ENCODE measurements around the gene LEMD2.

LEMD2 gene

DNA sequence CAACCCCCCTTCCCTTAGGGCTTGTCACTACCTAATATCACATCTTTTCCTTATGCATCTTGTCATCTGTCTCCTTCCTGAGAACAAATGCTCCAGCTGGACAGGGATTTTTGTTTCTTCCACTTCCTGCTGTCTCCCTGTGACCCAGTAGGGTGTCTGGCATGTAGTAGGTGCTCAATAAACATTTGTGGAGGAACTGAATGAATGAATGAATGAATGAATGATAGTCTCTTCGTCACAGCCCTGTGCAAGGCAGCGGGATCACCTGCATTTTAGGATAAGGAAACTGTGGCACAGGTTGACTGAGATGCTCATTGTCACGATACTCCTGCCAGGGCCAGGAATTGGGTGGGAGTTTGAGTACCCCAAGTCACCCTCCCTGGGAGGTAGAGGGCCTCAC, 14.2 kb downstream of the LEMD2 start:
- no peak for DNase-seq (ENCODE audit: low read depth)

DNA sequence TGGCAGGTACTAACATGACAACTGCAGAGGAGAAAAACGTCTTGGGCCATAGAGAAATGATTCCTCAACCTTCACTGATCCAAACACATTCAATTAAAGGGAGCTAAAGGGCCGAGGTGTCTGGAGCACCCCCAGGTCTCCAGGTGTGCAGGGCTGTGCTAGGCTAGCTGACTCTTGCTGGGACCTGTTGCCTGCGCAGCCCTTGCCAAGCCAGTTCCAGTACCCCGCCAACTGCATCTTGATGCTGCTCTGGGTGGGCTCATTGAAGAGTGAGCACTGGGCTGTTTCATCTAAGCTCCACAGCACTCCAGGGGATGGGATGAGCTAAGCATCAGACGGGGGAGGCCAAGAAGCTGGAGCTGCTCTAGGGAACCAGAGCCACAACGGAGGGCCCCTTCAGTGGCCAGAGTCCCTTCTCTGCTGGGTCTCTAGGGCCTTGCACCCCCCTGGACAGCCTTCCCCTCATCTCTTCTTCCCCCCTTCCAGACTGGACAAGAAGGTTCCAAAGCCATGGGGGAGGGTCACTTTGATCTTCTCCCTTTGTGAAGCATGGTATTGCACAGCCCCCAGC, 15.9 kb downstream of the LEMD2 start:
- no peak for DNase-seq (ENCODE audit: low read depth)

DNA sequence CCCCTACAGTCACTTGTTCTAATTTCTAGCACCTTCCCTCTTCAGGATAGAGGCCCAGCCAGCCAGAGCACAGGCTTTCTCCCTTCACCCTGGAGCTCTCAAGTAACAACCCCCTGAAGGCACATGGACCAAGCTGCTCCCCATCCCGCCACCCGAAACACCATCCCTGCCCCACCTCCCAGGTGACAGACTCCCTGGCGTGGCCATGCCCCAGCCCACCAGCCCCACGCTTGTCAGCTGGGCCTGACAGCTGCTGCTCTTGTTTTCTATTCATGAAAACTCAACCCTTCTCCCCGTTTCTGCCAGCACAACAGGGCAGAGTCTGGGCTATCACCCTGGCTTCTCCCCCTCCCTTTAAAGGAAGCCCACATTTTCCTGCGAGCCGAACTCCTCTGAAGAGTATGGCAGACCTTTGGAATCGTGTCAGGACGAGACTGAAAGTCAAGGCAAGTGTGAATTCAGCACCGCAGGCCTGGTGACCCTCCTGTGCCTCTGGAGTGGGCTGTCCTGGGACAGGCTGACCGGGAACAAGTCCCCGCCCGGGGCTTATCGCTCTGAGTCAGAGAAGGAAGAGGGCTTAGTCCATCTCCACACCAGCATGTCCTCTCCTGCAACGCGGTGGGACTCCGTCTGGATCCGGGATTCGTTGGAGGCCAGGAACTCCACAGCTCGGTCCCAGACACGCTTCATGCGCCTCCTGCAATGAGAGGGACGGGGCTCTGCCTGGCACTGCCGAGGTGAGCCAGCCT, 16.7 kb downstream of the LEMD2 start:
- DNase-seq (ENCODE audit: low read depth), result no peak

DNA sequence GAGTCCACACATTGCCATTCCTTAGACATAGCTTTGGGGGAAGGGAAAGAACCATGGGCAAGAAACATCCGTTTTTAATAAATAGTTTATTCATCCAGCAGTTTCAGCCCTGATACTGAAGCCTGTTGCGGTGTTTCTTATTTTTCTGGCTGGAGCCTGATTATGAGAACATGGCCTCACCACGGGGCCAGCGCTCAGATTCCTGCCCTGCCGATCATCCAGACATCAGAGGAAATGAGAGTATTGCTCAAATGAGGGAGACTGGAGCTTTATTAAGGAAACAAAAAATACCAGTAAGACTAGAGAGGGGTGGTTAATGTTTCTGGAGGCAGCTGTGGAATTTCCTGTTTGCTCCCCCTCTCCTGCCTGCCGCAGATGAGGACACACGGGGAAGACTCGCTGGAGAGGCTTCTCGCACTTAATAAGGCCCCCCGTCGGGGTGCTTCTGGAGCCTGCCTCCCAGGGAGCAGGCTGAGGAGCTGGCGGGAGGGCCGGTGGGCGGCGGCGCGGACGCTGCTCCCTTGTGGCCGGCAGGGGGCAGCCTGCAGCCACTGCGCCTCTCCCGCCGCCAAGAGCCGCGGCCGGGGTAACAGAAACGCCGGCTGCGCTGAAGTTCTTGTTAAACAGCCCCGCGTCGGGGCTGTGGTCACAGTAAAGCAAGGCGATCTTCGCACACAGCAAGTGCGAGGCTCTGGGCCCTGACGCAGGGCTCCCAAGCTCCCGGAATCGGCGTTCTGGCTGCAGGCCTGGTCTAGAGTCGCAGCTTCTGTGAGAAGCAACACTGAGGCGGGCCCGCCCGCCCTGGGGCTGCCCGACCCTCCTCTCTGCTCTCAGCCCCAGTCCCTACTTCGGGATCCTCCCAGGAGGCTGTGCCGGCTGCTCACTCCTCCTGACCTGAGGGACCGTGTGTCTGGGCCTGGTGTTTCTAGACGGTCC, 17.5 kb downstream of the LEMD2 start:
- peak; percentile 87 for DNase-seq (ENCODE audit: low read depth)

DNA sequence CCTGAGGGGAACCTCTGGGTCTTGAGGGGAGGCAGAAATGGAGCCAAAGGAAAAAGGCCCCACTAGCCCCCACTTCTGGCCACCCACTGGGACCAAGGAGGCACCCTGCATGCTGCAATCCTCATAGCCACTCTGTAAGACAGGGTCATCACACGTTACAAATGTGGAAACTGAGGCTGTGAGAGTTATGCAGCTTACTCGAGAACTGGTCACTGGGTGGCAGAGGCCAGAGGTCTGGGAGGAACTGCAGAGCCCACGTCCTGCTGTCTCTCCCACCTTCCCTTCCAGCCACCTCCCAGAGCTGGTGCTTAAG, 18.1 kb downstream of the LEMD2 start:
- no peak for DNase-seq (ENCODE audit: low read depth)

DNA sequence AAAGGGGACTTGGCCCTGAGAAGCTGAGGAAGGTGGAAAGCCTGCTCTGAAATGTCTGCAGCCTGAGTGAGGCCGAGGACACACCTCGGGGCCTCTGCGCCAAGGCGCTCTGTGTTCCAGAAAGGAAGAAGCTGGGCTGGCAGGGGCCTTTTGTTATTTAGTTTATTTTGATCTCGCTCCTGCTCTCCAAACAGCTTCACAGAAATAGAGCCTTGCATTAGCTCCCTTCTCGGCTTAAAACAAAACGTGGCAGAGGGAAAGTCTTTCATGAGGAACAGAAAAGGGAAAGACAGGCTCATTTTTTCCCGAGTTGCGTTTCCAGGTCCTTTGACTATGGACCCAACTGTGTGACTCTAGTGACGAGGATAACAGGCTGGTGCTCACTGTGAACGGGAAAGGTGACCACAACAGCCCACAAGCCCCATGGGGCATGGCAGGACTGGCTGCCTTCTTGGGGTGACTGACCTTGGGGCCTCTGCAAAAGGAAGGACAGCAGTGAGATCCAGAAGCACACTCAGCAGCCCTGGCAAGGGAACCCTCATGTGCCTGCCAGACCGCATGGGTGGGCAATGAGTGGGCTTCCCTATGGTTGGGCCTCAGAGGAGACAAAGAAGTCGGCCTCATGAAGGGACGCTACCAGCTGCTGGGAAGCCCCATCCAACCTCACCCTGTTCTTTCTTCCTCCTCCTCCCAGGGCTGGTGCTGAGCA, 18.7 kb downstream of the LEMD2 start:
- DNase-seq (ENCODE audit: low read depth), result no peak

DNA sequence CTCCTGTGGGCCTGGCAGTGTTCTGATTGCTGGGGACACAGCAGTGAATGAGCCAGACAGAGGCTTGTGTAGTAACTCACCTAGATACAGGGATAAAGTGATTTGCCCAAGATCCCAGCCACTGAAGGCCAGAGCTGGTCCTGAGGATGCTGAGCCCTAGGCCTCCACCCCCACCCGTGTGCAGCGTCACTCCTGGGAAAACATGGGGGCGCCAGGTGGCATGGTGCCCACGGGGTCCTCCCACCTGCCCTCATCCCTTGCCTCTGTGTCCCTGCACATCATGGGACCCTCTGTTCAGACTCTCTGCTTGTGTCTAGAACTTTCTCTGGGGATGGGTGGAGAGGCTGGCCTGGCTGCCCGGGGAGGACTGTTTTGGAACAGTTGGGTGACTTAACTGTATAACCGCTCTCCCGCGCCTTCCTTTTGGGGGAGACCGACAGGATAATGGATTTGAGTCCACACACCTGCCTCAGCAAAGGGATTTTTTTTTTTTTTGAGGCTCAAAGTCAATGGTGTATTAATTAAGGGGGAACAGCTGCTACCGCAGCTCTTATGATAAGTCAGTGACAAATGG, 19.6 kb downstream of the LEMD2 start:
- no peak for DNase-seq (ENCODE audit: low read depth)

DNA sequence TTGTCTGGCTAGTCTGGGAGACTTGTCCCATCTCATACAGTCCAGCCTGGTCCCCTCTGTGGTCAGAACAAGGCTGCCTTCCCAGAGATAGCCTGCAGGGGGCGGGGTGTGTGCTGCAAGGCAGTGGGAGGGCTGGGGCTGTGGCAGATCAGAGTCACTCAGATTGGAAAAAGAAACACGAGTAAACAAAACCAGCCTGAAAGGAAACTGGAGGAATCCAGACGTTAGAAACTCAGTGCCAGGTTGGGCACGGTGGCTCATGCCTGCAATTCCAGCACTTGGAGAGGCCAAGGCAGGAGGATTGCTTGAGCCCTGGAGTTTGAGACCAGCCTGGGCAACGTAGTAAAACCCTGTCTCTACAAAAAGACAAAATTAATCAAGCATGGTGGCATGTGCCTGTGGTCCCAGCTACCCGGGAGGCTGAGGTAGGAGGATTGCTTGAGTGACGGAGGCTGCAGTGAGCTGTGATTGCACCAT, 20.2 kb downstream of the LEMD2 start:
- DNase-seq (ENCODE audit: low read depth), result peak; percentile 75

DNA sequence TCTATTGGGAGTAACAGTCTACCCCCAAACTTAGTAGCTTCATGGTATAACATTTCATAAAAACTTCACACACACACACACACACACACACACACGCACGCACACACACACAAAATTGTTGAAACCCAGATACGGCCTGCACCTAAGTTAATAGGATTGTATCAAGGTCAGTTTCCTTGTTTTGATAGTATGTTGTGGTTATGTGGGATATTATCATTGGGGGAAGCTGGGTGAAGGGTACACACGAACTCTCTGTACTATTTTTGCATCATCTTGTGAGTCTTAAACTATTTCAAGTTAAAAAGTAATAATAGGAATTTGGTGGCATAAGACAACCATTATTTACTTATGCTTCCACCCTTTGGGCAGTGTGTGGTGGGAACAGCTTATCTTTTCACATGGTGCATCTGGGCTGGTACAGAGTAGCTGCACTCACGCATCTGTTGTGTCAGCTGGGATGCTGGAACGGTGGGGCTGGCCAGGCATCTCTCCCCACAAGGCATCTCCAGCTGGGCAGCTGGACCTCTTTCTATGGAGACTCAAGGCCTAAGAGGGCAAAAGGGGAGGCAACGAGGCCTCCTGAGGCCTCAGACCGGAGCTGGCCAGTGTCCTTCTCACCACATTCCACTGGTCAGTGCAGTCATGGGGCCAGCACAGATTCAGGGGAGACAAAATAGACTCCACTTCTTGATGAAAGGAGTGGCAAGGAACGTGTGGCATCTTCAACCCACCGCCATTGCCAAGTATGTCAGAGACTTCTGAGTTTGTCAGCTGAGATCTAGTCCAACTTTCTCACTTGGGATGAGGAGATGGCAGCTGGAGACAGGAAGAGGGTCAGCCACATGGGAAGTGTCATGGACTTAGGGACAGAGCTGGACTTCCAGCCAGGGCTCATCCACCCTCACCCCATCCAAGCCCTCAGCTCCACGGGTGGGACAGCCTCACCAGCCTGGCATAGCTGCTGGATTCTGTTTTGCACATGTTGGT, 21.7 kb downstream of the LEMD2 start:
- DNase-seq (ENCODE audit: low read depth), result no peak

DNA sequence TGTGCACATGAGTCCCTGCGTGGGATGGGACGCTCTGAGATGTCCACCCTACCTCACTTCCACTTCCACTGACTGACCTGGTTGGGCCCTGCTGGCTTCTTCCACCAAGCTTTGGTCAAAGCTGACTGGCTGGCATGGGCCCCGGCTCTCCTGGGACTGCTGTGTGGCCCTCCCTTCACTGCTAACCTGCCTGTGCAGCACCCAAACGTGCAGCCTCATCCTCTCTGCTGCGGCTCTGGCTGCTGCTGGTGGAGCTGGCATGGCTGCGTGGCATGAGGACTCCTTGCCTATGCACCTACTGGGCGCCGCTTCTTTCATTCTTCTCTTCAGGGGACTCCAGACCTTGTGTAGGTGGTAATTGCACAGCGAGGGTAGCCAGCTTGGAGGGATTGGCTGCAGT, 23.6 kb downstream of the LEMD2 start:
- no peak for DNase-seq (ENCODE audit: low read depth)

DNA sequence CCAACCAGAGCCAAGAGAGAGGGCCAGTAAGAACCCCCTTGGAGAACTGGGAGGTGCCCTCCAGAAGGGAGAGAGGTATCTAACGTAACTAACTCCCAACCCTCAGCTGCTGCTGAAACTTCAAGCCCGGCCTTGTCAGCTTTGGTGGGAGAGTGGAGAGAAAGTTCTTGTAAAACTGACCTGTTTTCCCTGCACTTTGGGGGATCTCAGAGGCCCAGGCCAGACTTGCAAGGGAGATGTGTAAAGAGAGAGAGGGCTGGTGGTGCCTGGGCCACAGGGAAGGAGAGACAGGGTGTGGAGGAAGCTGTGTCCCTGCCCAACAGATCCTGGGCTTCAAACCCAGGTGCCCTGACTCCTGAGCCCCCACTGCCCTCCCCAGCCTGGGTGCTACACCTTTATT, 24.9 kb downstream of the LEMD2 start:
- no peak for DNase-seq (ENCODE audit: low read depth)

DNA sequence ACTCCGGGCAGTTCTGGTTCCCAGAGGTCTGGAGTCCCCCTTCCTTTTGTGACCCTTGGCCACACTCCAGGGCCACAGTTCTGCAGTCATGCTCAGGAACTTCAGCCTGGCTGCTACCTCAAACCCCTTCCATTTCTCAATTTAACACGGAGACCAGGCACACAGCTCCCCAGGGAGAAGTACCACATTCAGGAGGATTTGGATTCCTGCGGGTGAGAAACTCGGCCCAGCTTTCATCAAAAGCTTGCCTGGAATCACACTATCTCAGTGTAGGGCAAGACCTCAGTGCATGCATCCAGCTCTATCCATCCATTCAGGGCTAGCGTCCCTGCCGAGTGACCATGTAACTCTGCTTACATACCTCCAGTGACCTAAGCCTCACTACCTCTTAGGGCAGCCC, 25.4 kb downstream of the LEMD2 start:
- no peak for DNase-seq (ENCODE audit: low read depth)

DNA sequence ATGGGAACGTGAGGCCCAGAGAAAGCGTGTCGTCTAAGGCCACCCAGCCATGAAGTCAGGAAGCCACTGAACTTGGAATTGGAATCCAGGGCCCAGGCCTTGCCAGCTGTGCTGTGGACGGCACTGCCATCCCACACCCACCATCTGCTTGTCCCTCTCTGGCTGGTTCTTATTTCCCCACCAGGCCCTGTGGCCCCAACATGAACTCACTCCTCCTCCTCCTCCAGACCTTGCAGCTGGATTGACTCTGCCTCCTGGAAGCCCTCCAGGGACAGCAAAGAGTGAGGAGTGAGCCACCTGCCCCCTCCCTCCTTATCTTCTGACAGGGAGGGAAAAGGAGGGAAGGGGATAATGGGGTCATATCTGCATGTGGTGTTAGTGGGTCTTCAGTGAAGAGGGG, 26.2 kb downstream of the LEMD2 start:
- no peak for DNase-seq (ENCODE audit: low read depth)

DNA sequence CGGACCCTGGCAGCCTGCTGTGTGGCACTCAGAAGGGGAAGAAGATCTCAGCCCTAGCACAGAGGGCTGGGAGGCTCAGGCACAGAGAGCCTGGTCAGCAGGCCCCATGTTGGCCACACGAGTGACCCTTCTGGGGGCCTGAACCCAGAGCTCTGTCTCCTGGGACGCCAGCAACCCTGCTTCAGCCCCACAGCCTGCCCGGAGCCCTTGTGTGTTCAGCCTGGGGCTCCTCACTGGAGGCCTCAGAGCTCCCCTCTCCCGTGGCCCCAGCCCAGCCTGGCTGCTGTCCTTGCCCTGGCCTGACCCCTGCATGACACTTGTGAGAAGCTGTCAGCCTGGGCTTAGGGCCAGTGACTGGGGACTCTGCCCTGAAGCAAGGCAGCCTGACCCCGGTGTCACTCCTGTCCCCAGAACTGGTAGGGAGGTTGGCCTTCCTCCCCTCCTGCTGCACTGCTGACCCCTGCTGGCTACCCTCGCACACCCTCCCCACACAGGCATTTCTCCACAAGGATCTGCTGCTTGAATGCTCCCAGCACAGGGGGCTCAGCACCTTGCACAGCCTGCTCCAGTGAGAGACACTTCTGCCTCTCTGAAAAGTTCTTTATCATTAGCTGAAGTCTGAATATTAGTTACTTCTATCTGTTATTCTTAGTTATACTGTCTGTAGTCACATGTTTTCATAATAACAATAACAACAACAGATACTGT, 26.9 kb downstream of the LEMD2 start:
- peak; percentile 37 for DNase-seq (ENCODE audit: low read depth)

DNA sequence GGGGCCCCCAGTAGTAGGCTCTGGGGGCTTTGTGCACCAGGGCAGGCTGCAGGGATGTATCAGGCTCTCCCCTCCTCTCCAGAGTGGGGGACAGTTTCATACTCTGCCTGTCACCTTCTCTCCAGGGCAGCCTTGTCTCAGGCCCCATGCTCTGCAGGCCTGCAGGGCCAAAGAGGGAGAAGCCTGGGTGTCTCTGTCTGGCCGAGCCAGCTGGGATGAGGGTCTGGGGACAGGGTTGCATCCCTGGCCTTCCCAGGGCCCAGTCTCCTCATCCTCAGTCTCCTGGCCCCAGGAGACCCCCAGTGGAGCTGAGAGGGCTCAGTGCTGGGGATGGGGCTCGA, 27.4 kb downstream of the LEMD2 start:
- no peak for DNase-seq (ENCODE audit: low read depth)

DNA sequence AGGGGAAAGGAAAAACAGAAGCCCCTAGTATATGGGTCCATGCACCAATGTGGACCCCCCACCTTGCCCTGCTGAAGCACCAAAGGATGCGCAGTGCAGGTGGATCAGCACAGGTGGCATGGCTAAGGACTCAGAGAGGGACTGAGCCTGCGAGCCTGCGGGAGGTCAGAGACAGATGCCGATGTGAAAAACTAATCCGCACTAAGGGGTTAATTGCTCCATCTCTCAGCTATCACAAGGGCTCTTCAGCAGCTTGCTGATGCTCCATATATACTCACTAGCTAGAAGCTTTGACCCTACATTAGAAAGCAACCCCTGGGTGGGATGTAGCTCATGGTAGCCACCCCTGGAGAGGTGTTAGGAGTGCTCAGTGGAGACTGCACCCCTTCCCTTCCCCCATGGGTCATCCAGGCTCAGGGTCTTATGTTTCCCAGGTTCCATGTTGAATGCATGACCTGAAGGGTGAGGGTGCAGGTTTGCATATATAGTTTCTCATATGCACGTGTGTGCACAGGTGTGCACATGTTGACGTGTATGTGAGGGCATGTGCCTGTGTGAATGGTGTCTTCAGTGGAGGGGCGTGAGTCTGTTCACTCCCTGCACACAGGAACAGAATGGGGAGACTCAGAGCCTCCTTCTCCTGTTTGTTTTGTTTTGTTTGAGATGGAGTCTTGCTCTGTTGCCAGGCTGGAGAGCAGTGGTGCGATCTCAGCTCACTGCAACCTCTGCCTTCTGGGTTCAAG, 28.9 kb downstream of the LEMD2 start:
- no peak for DNase-seq (ENCODE audit: low read depth)

DNA sequence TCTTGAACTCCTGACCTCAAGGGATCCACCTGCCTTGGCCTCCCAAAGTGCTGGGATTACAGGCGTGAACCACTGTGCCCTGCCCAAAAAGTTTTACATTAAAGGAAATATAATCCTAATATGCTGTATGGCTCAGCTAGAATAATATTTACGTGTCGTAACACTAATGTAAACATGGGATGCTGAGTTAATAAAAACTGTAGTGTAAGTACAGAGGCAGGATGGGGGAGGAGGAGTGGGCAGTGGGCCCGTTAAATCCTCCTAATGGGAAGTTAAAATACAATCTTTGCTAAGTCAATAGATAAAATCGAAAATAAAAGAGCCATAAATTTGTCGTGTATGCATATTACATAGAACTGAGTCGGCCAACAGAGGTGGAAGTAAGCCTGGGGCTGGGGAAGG, 30.1 kb downstream of the LEMD2 start:
- DNase-seq (ENCODE audit: low read depth), result no peak

DNA sequence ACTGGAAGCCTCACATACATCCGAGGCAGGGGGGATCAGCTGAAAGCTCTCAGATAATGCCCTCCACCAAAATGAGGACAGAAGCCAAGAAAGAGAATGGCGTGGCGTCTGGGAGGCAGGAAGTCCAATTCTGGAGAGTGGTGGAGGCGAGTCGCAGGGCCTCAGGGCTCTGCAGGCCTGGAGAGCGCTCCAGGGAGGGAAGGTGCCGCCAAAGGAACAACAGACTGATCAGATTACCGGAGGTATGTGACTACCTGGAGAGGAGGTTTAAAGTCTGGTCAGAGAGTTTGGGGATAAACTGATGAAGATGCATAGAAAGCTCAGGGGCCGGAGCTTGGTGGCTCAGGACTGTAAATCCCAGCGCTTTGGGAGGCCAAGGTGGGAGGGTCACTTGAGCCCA, 31.0 kb downstream of the LEMD2 start:
- DNase-seq (ENCODE audit: low read depth), result no peak

DNA sequence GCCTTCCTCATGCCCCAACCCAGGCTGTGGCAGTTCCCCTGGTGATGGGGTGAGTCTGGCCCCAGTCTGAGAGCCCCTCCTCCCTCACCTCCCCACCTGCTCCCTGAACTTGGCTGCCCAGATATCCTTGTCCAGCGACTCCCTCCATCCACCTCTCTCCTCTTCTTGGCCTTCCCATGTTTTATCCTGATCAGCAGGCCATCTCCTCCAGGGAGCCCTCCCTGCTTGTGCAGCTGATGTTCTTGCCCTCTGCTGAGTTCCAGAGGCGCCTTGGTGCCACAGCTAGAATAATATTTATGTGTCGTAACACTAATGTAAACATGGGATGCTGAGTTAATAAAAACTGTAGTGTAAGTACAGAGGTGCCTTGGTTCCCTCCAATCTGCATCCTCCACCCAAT, 31.8 kb downstream of the LEMD2 start:
- DNase-seq (ENCODE audit: low read depth), result no peak
